GM12872 (cell line): Measurements from ENCODE around the gene PRMT5.

Experiments
- TF ChIP-seq, protein P1 (sequence below): IDR thresholded peaks from 3 replicates; pipeline ENCODE4 v1.5.1; 2011; ENCODE audit warnings: low read depth, mild to moderate bottlenecking, low read length, moderate library complexity; ENCODE audit not compliant: insufficient read depth

The PRMT5 gene

DNA sequence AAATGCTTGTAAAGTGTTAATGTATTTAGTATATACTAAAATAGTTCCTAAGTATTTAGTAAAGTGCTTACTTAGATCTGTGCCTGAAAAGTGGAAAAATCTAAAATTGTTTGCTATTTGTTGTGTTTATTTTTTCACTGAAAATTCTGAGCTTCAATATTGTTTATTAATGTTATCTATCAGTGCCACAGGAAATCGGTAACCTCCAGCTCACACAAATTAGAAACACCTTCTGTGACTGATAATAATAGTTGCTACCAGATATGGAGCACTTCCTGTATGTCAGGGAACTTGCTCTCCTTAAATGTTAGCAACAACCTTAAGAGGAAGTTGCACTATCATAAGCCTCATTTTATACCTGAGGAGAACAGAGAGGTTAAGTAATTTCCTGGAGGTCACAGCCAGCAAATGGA, 58.4 kb downstream of the PRMT5 start:
- TF ChIP-seq, protein P1, sequence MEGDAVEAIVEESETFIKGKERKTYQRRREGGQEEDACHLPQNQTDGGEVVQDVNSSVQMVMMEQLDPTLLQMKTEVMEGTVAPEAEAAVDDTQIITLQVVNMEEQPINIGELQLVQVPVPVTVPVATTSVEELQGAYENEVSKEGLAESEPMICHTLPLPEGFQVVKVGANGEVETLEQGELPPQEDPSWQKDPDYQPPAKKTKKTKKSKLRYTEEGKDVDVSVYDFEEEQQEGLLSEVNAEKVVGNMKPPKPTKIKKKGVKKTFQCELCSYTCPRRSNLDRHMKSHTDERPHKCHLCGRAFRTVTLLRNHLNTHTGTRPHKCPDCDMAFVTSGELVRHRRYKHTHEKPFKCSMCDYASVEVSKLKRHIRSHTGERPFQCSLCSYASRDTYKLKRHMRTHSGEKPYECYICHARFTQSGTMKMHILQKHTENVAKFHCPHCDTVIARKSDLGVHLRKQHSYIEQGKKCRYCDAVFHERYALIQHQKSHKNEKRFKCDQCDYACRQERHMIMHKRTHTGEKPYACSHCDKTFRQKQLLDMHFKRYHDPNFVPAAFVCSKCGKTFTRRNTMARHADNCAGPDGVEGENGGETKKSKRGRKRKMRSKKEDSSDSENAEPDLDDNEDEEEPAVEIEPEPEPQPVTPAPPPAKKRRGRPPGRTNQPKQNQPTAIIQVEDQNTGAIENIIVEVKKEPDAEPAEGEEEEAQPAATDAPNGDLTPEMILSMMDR, result no peak
